GM18508 (cell line): ENCODE results near the gene CADPS.

ENCODE experiments used
- ATAC-seq: cut with Tn5 transposase; IDR thresholded peaks from one replicate; pipeline ENCODE4 v1.9.1; 2021; ENCODE audit warnings: moderate number of reproducible peaks; ENCODE audit not compliant: insufficient read depth, unreplicated experiment

CADPS gene

GRCh38 chr3:62403765-62404164, 471.5 kb downstream of the CADPS start:
- no peak for ATAC-seq

DNA sequence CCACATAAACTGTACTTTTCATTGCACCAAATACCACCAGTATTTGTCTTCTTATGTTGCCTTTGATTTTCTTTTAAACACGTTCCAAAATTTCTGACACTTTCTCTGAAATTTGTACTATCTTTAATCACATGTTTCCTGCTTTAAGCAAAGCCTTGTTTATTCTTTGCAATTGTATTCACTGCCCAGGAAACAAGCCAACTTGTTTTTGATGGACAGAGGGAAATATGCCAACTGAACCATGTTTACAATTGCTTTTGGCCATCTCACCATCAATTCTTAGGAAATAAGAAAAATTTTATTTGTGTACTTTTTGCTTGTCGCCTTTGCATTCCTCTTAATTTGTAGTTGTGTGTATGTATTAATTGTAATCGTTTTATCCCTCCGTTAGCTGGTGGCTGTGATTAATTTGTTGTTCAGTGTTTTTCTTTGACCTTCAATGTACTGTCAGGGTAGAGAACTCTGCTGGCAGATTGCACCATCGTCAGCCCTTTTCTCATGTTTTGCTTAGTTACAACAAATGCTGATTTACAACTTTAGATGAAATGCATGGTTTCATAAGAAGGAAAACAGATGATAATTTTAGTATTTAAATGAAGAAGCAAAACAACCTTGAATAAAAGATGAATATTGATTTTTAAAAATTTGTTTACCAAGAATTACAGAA, 482.5 kb downstream of the CADPS start:
- ATAC-seq, result no peak

DNA sequence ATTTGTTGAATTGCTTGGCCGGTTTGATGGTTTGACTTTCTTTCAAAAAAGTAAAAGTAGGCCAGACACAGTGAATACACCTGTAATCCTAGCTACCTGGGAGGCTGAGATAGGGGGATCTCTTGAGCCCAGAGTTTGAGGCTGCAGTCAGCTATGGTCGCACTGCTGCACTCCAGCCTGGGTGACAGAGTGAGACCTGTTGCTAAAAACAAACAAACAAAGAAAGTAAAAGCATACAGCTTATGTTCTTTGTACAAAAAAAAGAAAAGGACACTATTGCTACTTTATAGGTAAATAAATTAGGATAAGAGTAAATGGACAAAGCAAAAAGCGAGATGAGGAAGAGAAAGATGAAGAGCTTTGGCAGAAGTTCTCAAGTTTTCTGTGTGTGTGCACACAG, 488.0 kb downstream of the CADPS start:
- no peak for ATAC-seq

DNA sequence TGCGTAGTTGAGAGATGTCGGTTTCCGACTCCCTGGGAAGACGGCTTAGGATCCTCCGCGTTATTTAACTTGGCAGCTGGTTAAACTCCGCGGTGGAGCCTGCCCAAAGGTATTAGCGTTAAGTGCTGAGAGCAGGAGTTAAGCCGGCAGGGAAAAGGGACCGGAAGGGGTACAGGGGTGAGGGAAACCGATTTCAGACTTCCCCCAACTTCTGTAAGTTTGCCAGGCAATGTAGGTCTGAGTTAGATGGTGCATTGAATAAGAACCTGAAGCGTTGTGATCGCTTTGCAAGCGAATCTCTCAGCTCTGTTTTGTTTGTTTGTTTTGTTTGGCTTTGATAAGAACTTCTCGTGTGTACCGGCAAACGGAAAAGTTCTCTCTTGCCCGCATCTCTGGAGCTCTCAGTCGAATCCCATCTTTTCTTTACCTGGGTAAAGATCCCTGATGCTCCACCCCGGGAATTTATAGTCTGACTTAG, 495.9 kb downstream of the CADPS start:
- ATAC-seq, result no peak

GRCh38 chr3:62378921-62379320, 496.3 kb downstream of the CADPS start:
- ATAC-seq, result no peak

DNA sequence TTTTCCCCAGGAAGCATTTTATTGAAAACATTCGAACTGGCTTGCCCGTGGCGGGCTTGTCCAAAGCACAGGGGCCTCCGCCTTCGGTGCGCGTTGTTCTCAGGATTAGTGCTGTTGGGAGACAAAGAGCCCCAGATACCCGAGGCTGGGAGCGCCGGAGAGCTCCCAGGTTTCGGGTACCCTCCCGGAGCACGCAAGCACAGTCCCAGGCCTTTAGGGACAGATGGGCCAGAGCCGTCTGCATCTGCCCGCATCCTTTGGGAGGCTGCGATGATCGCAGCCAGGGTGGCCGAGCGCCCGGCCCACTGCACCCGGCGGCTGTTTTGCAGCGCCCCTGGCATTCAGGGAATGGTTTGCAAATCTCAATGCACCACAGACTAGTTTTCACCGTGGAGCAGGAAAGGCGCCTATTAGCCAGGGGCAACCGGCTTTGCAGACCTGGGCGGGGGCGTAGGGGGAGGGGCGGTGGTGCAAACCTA, 496.9 kb downstream of the CADPS start:
- no peak for ATAC-seq

DNA sequence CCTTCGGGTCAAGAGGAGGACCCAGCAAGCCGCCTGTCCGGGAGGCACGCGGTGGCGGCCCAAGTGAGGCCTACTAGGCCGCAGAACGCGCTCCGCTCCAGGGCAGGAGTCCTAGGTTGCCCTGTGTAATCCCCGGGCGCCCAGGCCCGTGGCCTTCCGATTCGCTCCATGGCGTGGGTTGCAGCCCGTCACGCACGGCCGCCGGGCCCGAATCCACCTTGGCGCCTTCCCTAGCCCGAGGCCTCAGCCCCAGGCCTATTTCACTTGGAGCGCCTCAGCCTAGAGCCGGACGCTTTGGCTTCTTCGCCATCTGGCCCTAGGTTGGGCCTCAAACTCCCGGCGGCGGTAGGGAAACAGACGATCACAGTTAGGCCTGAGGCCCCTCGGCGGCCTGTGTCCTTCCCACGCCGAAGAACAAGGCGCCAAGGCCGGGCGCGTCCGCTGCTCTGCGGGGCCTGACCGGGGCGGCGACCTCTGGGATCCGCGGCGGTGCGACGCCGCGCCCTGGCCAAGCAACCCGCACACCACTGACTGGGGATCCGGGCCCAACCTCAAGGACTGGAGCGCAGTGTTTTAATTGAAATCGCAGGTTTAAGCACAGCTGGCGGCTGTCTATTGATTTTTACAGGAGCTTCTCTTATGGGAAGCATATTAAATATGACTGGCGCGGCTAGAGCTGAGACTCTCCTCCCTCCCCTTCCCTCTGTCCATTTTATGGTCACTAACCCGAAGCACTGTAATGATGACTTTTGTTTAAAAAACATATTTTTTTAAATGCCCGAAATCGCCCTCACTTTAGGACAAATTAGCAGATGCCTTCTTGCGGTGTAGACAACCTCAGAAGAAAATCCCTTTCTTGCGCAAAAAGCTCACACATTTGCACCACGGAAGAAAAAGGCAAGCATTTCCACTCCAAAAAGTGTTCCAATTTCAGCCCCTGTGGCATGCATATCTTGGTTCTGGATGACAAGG, 498.0 kb downstream of the CADPS start:
- ATAC-seq, result no peak

GRCh38 chr3:62376454-62376720, 498.8 kb downstream of the CADPS start:
- no peak for ATAC-seq

DNA sequence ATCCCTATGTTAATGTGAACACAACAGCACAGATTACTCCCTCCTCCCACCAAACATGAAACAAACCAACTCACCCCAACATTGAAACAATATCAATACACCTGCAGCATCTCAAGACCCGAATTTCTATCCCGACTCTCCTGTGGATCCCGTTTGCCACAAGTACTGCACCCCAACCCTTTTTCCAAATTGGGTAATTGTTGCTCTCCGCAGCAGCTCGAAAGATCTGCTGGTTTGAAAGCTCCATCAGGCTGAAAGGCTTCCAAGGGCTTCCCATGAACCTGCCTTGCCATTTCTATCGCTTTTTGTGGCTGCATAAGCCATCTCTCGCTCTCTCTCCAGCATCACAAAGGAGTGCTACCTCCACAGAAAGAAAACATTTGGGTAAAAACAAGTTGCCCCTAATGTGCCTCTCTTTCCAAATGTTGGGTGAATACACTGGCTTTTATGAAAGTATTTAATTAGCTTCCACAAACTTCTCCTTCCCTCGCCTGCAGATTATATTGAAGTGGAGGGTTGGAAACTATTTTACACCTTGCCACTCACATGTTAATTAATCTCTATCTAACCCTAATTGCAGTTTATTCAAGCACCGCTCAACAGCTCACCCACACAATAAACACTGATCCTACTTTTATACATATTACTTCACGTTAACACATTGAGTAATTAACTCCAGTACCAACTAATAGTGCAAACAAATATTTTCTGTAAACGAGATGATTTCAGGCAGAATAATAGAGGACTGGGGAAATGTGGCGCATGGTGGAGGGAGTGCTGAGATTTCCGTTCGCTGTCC, 499.4 kb downstream of the CADPS start:
- ATAC-seq, result no peak

- no peak for ATAC-seq
These were observed 500.6 kb downstream of the CADPS start for GRCh38 chr3:62374341-62375218.

DNA sequence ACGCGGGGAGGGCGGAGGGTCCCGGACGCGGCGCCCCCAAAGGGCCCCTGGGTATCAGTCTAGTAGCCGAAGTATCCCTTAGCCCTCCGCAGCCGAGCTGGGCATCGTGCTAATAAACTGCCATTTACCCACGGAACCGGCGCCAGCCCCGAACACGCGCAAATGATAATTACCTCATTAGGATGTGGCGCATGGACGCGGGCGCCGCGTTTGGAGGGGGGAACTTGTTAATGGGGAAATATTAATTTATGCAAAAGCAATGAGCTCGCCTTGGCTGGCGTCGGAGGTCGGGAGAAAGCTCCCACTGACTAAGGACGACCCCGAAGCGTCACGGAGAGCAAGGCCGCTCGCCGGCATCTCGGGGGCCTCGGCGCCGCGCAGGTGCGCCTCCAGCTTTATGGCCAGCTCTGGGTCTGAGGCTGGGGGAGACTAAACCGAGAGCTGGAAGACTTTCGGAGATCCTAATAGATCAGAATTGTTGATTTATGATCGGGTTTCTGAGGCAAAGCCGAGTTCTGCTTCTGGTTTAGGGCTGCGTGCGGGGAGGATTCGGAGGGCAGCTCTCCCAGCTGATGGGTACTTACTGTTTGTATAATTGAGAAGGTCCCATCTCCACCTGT, 501.4 kb downstream of the CADPS start:
- ATAC-seq, result no peak

- ATAC-seq, result no peak
These were observed 502.0 kb downstream of the CADPS start, which contains the start of gene FEZF2 for GRCh38 chr3:62373215-62373614. TSS of gene FEZF2 (minus strand) at chr3:62373550. CDS start at chr3:62372868, 682 bp downstream.

GRCh38 chr3:62372621-62373041, 502.6 kb downstream of the CADPS start:
- no peak for ATAC-seq

GRCh38 chr3:62371720-62372591, 503.3 kb downstream of the CADPS start:
- no peak for ATAC-seq

DNA sequence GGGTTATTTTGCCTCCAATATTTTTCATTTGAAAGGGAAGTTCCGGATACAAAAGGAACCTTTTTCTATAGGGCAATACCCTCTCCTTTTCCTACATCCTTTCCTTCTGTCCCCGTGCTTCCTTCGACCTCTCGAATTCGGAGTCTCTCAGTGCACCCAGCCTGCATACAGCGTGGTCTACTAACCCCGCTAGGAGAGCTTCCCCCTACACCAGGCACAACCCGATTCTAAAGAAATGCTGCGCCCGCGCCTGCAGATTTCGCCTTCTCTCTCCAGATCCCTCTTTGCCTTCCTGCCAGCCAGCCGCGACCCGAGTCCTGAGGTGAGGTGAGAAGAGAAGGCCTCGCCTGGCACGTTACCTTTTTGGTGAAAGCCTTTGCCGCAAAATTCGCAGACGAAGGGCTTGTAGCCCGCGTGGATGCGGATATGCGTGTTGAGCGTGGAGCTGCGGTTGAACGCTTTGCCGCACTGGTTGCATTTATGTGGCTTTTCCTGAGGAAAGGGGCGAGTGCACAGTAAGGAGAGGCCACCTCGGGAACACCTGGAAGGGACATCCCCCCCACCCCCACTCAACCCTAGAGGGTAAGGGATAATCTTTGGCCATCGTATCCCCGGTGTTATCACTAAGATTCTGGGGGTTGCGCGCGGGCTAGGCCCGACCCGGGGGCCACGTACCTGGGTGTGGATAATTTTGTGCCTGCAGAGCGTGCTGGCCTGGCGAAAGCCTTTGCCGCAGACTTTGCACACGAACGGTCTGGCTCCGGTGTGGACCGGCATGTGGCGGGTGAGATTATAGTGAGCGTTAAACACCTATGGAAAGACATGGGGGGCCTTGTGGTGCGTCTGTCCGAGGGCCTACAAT, 504.1 kb downstream of the CADPS start:
- no peak for ATAC-seq

DNA sequence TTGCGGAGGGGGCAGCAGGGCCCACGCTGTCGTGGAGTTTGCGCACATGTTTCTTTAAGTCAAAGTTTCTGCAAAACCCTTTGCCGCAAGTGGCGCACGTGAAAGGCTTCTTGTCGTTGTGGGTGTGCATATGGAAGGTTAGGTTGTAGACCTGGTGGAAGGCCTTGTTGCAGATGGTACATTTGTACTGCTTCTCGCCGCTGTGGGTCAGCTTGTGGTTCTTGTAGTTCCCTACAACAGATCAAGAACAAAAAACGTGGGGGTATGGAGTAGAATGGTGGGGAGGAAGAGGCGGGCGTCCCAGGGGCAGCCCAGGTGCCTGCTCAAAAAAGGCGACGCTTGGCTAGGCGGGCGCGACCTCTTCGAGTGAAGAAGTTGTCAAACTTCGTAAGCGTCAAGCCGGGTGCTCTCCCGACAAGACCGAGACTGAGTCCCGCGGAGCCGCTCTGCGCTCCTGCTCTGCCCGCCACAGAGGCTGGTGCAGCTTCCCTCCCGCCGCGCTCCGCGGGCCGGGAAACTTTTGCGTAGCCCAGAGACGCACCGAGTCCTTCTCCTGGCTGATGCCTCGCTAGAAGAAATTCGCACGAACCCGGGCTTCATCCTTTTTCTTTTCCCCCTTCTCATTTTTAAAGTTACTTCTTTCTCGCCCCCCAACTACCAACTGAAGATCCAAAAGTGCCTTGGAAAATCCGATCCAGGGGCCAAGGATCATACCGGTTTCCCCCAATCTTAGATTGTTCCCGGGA, 504.9 kb downstream of the CADPS start:
- ATAC-seq, result no peak

GRCh38 chr3:62369476-62369743, 505.8 kb downstream of the CADPS start:
- no peak for ATAC-seq
